HG03378 (cell line): ENCODE data around the gene MRPS16.

ENCODE experiments used
- ATAC-seq: cut with Tn5 transposase; IDR thresholded peaks from one replicate; pipeline ENCODE4 v1.9.1; 2021; ENCODE audit warnings: mild to moderate bottlenecking, moderate library complexity; ENCODE audit not compliant: unreplicated experiment

MRPS16 gene

GRCh38 chr10:73205081-73205480 lies 47.4 kb downstream of the MRPS16 start:
- ATAC-seq, result no peak
